ENCODE results near the gene EXOC3L1. TPM values are rescaled to one million over a fixed set of nuclear protein-coding genes. Genes with fewer than 3 reads are reported as not detected.

The EXOC3L1 gene
- total and polyA plus RNA-seq, 2 of the 13 experiments (the other 11 are each of a cell fraction or from before 2014, with no cell fraction given): 0.12 TPM; not detected in 1

- TF ChIP-seq ZNF235 (CRISPR knock-in tag; IDR thresholded peaks at IDR 0.05; ENCODE audit: borderline replicate concordance) (no peak), SMAD9 (CRISPR knock-in tag; IDR thresholded peaks at IDR 0.05) (peak; percentile 92; the same call in 1 of the 2 replicates), MXD4 (CRISPR knock-in tag; IDR thresholded peaks at IDR 0.05) (peak; percentile 88), SIN3A (IDR thresholded peaks at IDR 0.05; ENCODE audit: borderline replicate concordance, low read depth, low read length) (peak; percentile 34; the same call in 1 of the 2 replicates), CC2D1A (CRISPR knock-in tag; IDR thresholded peaks at IDR 0.05) (peak; percentile 39; the same call in 1 of the 2 replicates), ZNF10 (CRISPR knock-in tag; IDR thresholded peaks at IDR 0.05; ENCODE audit: borderline replicate concordance, low read depth) (no peak), YY1 (IDR thresholded peaks at IDR 0.05; ENCODE audit: insufficient read depth, insufficient replicate concordance, low read depth, low read length) (peak; percentile 48), TERF1 (CRISPR knock-in tag; IDR thresholded peaks at IDR 0.05) (no peak), ISL2 (CRISPR knock-in tag; IDR thresholded peaks at IDR 0.05) (no peak; the same call in 1 of the 2 replicates), MIER2 (CRISPR knock-in tag; IDR thresholded peaks at IDR 0.05) (peak; percentile 75), MTF2 (CRISPR knock-in tag; IDR thresholded peaks at IDR 0.05; ENCODE audit: borderline replicate concordance) (no peak; the same call in 1 of the 2 replicates), ZNF180 (CRISPR knock-in tag; IDR thresholded peaks at IDR 0.05; ENCODE audit: borderline replicate concordance, low read depth) (no peak), ZNF543 (CRISPR knock-in tag; IDR thresholded peaks at IDR 0.05) (peak; percentile 85; the same call in 1 of the 2 replicates), ZNF557 (CRISPR knock-in tag; IDR thresholded peaks at IDR 0.05) (no peak)
- TF ChIP-seq, protein P1, sequence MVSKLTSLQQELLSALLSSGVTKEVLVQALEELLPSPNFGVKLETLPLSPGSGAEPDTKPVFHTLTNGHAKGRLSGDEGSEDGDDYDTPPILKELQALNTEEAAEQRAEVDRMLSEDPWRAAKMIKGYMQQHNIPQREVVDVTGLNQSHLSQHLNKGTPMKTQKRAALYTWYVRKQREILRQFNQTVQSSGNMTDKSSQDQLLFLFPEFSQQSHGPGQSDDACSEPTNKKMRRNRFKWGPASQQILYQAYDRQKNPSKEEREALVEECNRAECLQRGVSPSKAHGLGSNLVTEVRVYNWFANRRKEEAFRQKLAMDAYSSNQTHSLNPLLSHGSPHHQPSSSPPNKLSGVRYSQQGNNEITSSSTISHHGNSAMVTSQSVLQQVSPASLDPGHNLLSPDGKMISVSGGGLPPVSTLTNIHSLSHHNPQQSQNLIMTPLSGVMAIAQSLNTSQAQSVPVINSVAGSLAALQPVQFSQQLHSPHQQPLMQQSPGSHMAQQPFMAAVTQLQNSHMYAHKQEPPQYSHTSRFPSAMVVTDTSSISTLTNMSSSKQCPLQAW (CRISPR knock-in tag; IDR thresholded peaks at IDR 0.05): peak; percentile 80; the same call in 1 of the 2 replicates
- TF ChIP-seq, protein P2, sequence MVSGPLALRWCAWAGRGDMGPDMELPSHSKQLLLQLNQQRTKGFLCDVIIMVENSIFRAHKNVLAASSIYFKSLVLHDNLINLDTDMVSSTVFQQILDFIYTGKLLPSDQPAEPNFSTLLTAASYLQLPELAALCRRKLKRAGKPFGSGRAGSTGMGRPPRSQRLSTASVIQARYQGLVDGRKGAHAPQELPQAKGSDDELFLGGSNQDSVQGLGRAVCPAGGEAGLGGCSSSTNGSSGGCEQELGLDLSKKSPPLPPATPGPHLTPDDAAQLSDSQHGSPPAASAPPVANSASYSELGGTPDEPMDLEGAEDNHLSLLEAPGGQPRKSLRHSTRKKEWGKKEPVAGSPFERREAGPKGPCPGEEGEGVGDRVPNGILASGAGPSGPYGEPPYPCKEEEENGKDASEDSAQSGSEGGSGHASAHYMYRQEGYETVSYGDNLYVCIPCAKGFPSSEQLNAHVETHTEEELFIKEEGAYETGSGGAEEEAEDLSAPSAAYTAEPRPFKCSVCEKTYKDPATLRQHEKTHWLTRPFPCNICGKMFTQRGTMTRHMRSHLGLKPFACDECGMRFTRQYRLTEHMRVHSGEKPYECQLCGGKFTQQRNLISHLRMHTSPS (CRISPR knock-in tag; IDR thresholded peaks at IDR 0.05; ENCODE audit: low read depth): peak; percentile 99
- TF ChIP-seq, protein P3, sequence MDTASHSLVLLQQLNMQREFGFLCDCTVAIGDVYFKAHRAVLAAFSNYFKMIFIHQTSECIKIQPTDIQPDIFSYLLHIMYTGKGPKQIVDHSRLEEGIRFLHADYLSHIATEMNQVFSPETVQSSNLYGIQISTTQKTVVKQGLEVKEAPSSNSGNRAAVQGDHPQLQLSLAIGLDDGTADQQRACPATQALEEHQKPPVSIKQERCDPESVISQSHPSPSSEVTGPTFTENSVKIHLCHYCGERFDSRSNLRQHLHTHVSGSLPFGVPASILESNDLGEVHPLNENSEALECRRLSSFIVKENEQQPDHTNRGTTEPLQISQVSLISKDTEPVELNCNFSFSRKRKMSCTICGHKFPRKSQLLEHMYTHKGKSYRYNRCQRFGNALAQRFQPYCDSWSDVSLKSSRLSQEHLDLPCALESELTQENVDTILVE (CRISPR knock-in tag; IDR thresholded peaks at IDR 0.05): 0 out of 2 replicates have a peak, but pooled peaks have one; percentile 61
- TF ChIP-seq, protein P4, sequence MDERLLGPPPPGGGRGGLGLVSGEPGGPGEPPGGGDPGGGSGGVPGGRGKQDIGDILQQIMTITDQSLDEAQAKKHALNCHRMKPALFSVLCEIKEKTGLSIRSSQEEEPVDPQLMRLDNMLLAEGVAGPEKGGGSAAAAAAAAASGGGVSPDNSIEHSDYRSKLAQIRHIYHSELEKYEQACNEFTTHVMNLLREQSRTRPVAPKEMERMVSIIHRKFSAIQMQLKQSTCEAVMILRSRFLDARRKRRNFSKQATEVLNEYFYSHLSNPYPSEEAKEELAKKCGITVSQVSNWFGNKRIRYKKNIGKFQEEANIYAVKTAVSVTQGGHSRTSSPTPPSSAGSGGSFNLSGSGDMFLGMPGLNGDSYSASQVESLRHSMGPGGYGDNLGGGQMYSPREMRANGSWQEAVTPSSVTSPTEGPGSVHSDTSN (CRISPR knock-in tag; IDR thresholded peaks at IDR 0.05): no peak
- TF ChIP-seq, protein P5, sequence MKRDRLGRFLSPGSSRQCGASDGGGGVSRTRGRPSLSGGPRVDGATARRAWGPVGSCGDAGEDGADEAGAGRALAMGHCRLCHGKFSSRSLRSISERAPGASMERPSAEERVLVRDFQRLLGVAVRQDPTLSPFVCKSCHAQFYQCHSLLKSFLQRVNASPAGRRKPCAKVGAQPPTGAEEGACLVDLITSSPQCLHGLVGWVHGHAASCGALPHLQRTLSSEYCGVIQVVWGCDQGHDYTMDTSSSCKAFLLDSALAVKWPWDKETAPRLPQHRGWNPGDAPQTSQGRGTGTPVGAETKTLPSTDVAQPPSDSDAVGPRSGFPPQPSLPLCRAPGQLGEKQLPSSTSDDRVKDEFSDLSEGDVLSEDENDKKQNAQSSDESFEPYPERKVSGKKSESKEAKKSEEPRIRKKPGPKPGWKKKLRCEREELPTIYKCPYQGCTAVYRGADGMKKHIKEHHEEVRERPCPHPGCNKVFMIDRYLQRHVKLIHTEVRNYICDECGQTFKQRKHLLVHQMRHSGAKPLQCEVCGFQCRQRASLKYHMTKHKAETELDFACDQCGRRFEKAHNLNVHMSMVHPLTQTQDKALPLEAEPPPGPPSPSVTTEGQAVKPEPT (CRISPR knock-in tag; IDR thresholded peaks at IDR 0.05; ENCODE audit: low read depth): 0 out of 2 replicates have a peak, but pooled peaks have one; percentile 63
Measured at GRCh38 chr16:67173808-67174705, 15.9 kb downstream of the EXOC3L1 start (continued).

Measured in HepG2 (cell line).